ENCODE data around the gene SLC51B.

GRCh38 chr15:65085207-65085753, 40.1 kb downstream of the SLC51B start:
- no peak for TF ChIP-seq BRD9 (IDR thresholded peaks at IDR 0.05; ENCODE audit: low read depth, partially characterized antibody)
- TF ChIP-seq EZH2 (IDR thresholded peaks at IDR 0.05; ENCODE audit: borderline replicate concordance, low read depth, low read length), result no peak
- no peak for TF ChIP-seq ZNF444 (CRISPR knock-in tag; IDR thresholded peaks at IDR 0.05)
- no peak for TF ChIP-seq JUNB (CRISPR knock-in tag; conservative IDR thresholded peaks at IDR 0.05)
- TF ChIP-seq NCOA2 (IDR thresholded peaks at IDR 0.05; ENCODE audit: partially characterized antibody in 2 of 2), result no peak
- TF ChIP-seq ZNF274 (IDR thresholded peaks at IDR 0.05; ENCODE audit: borderline replicate concordance, low read depth, low read length), result no peak
